WTC11 (cell line): ENCODE measurements around the gene MGAT4C.

Experiments
- ATF1 ChIP-seq: sonication (generic); formaldehyde crosslinking; IDR thresholded peaks from 2 replicates; pipeline ENCODE4 v1.8.1; 2023; ENCODE audit warnings: mild to moderate bottlenecking, moderate library complexity, missing genetic modification reagents
- CREB1 ChIP-seq: sonication (generic); formaldehyde crosslinking; IDR thresholded peaks from 2 replicates; pipeline ENCODE4 v1.8.0; 2023; ENCODE audit warnings: mild to moderate bottlenecking, missing genetic modification reagents
- TCF7 ChIP-seq: sonication (generic); formaldehyde crosslinking; IDR thresholded peaks from 2 replicates; pipeline ENCODE4 v1.8.0; 2022; ENCODE audit warnings: mild to moderate bottlenecking, low read depth, missing genetic modification reagents, moderate library complexity
- ZNF121 ChIP-seq: sonication (generic); formaldehyde crosslinking; IDR thresholded peaks from 2 replicates; pipeline ENCODE4 v1.8.0; 2023; ENCODE audit warnings: missing genetic modification reagents
- TF ChIP-seq, protein P1 (sequence below): sonication (generic); formaldehyde crosslinking; IDR thresholded peaks from 2 replicates; pipeline ENCODE4 v1.8.1; 2023; ENCODE audit warnings: mild to moderate bottlenecking, missing genetic modification reagents, moderate library complexity
- TF ChIP-seq, protein P2 (sequence below): fragments of 200-600 bp; IDR thresholded peaks from 2 replicates; pipeline ENCODE4 v1.8.0; 2022; ENCODE audit warnings: antibody characterized with exemption
- TF ChIP-seq, protein P3 (sequence below): sonication (generic); formaldehyde crosslinking; IDR thresholded peaks from 2 replicates; pipeline ENCODE4 v1.8.0; 2022; ENCODE audit warnings: mild to moderate bottlenecking, missing genetic modification reagents
- TF ChIP-seq, protein P4 (sequence below): sonication (generic); formaldehyde crosslinking; conservative IDR thresholded peaks from 2 replicates; pipeline ENCODE4 v1.8.1; 2022; ENCODE audit warnings: mild to moderate bottlenecking, missing genetic modification reagents
- TF ChIP-seq, protein P5 (sequence below): sonication (generic); formaldehyde crosslinking; IDR thresholded peaks from 2 replicates; pipeline ENCODE4 v1.8.0; 2022; ENCODE audit warnings: mild to moderate bottlenecking, missing genetic modification reagents
- TF ChIP-seq, protein P6 (sequence below): sonication (generic); formaldehyde crosslinking; conservative IDR thresholded peaks from 2 replicates; pipeline ENCODE4 v1.8.1; 2023; ENCODE audit warnings: mild to moderate bottlenecking, low read depth, missing genetic modification reagents, moderate library complexity

DNA sequence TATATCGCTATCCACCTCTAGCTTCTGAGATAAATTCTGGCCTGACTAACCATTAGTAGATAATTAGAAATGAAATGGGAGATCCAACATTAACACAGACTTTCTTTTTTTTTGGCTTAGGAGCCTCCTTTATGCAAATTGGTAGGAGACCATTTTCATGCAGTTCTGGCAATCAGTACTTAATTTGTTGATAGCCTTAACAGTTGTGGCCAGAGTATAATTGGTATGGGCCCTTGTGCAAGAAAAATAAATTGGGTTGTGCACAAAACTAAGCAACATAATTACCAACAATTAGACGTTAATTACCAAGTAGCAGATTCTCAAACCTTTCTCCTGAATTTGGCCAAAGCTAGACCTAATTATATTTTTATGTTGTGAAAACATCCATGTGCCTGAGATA lies 111.0 kb downstream of the MGAT4C start:
- TF ChIP-seq, protein P1, sequence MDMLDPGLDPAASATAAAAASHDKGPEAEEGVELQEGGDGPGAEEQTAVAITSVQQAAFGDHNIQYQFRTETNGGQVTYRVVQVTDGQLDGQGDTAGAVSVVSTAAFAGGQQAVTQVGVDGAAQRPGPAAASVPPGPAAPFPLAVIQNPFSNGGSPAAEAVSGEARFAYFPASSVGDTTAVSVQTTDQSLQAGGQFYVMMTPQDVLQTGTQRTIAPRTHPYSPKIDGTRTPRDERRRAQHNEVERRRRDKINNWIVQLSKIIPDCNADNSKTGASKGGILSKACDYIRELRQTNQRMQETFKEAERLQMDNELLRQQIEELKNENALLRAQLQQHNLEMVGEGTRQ: no peak
- TF ChIP-seq, protein P2, sequence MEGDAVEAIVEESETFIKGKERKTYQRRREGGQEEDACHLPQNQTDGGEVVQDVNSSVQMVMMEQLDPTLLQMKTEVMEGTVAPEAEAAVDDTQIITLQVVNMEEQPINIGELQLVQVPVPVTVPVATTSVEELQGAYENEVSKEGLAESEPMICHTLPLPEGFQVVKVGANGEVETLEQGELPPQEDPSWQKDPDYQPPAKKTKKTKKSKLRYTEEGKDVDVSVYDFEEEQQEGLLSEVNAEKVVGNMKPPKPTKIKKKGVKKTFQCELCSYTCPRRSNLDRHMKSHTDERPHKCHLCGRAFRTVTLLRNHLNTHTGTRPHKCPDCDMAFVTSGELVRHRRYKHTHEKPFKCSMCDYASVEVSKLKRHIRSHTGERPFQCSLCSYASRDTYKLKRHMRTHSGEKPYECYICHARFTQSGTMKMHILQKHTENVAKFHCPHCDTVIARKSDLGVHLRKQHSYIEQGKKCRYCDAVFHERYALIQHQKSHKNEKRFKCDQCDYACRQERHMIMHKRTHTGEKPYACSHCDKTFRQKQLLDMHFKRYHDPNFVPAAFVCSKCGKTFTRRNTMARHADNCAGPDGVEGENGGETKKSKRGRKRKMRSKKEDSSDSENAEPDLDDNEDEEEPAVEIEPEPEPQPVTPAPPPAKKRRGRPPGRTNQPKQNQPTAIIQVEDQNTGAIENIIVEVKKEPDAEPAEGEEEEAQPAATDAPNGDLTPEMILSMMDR: no peak
- TF ChIP-seq, protein P3, sequence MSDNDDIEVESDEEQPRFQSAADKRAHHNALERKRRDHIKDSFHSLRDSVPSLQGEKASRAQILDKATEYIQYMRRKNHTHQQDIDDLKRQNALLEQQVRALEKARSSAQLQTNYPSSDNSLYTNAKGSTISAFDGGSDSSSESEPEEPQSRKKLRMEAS (CRISPR knock-in tag): no peak
- no peak for TF ChIP-seq ATF1
- TF ChIP-seq, protein P4, sequence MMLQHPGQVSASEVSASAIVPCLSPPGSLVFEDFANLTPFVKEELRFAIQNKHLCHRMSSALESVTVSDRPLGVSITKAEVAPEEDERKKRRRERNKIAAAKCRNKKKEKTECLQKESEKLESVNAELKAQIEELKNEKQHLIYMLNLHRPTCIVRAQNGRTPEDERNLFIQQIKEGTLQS (CRISPR knock-in tag): no peak
- TF ChIP-seq, protein P5, sequence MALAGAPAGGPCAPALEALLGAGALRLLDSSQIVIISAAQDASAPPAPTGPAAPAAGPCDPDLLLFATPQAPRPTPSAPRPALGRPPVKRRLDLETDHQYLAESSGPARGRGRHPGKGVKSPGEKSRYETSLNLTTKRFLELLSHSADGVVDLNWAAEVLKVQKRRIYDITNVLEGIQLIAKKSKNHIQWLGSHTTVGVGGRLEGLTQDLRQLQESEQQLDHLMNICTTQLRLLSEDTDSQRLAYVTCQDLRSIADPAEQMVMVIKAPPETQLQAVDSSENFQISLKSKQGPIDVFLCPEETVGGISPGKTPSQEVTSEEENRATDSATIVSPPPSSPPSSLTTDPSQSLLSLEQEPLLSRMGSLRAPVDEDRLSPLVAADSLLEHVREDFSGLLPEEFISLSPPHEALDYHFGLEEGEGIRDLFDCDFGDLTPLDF (CRISPR knock-in tag): no peak
- TF ChIP-seq ZNF121 (CRISPR knock-in tag): no peak
- TF ChIP-seq, protein P6, sequence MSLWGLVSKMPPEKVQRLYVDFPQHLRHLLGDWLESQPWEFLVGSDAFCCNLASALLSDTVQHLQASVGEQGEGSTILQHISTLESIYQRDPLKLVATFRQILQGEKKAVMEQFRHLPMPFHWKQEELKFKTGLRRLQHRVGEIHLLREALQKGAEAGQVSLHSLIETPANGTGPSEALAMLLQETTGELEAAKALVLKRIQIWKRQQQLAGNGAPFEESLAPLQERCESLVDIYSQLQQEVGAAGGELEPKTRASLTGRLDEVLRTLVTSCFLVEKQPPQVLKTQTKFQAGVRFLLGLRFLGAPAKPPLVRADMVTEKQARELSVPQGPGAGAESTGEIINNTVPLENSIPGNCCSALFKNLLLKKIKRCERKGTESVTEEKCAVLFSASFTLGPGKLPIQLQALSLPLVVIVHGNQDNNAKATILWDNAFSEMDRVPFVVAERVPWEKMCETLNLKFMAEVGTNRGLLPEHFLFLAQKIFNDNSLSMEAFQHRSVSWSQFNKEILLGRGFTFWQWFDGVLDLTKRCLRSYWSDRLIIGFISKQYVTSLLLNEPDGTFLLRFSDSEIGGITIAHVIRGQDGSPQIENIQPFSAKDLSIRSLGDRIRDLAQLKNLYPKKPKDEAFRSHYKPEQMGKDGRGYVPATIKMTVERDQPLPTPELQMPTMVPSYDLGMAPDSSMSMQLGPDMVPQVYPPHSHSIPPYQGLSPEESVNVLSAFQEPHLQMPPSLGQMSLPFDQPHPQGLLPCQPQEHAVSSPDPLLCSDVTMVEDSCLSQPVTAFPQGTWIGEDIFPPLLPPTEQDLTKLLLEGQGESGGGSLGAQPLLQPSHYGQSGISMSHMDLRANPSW: no peak
- TF ChIP-seq CREB1 (CRISPR knock-in tag): no peak
- no peak for TF ChIP-seq TCF7
